Endodermal cell (in vitro differentiated cells): ENCODE data around the gene MSH3. TPM values are rescaled to one million over a fixed set of nuclear protein-coding genes. Genes with fewer than 3 reads are reported as not detected.
A peak's percentile ranks its signal among the peaks of the same experiment; 100 is the strongest.

Source experiments
- DNase-seq: peaks from one replicate; pipeline ENCODE4 v3.0.0-alpha.2; 2017
- H3K27ac ChIP-seq: 2 replicates; pipeline ENCODE4 v1.5.1; 2013; ENCODE audit warnings: mild to moderate bottlenecking, low read depth, low read length, moderate library complexity
- H3K27me3 ChIP-seq: 2 replicates; pipeline ENCODE4 v1.6.1; 2013; ENCODE audit warnings: mild to moderate bottlenecking, low read length, moderate library complexity; ENCODE audit not compliant: insufficient read depth, control insufficient read depth, poor library complexity, severe bottlenecking
- H3K36me3 ChIP-seq: 2 replicates; pipeline ENCODE4 v1.7.0; 2013; ENCODE audit warnings: mild to moderate bottlenecking, low read length, moderate library complexity; ENCODE audit not compliant: control insufficient read depth, insufficient read depth
- H3K4me1 ChIP-seq: one replicate; pipeline ENCODE4 v1.7.0; 2013; ENCODE audit warnings: low read length; ENCODE audit not compliant: control insufficient read depth, insufficient read depth
- H3K4me3 ChIP-seq: 2 replicates; pipeline ENCODE4 v1.5.1; 2013; ENCODE audit warnings: mild to moderate bottlenecking, low read length, moderate library complexity
- H3K9ac ChIP-seq: 2 replicates; pipeline ENCODE4 v1.6.1; 2013; ENCODE audit warnings: mild to moderate bottlenecking, low read length, moderate library complexity; ENCODE audit not compliant: poor library complexity, severe bottlenecking; ENCODE audit errors: extremely low read depth
- H3K9me3 ChIP-seq: 2 replicates; pipeline ENCODE4 v1.6.1; 2013; ENCODE audit warnings: mild to moderate bottlenecking, low read length, moderate library complexity; ENCODE audit not compliant: control insufficient read depth
- H3K27ac Mint-ChIP-seq: 2 replicates; pipeline ENCODE4 v1.8.0; 2020; ENCODE audit warnings: mixed read lengths
- H3K27me3 Mint-ChIP-seq: 2 replicates; pipeline ENCODE4 v1.8.0; 2021; ENCODE audit warnings: mild to moderate bottlenecking, mixed read lengths; ENCODE audit not compliant: insufficient read depth
- H3K36me3 Mint-ChIP-seq: 2 replicates; pipeline ENCODE4 v1.8.0; 2020; ENCODE audit warnings: low read depth, mixed read lengths
- H3K4me1 Mint-ChIP-seq: 2 replicates; pipeline ENCODE4 v1.8.0; 2020; ENCODE audit warnings: mixed read lengths
- H3K4me3 Mint-ChIP-seq: 2 replicates; pipeline ENCODE4 v1.8.0; 2020; ENCODE audit warnings: mild to moderate bottlenecking, moderate library complexity, mixed read lengths
- H3K9me3 Mint-ChIP-seq: 2 replicates; pipeline ENCODE4 v1.8.0; 2020; ENCODE audit warnings: mild to moderate bottlenecking, mixed read lengths
- CTCF ChIP-seq: fragments of 200-600 bp; sonication (generic); conservative IDR thresholded peaks from 2 replicates; pipeline ENCODE4 v1.5.0; 2021; ENCODE audit warnings: antibody characterized with exemption, mild to moderate bottlenecking
- WGBS, 2 experiments: methylation state at CpG; one replicate each; pipeline versions ENCODE4 v1.1.5 to v1.1.7; 2013; ENCODE audit warnings: missing lambda C conversion rate in 2 of 2, mixed read lengths in 1 of 2; ENCODE audit not compliant: insufficient coverage in 1 of 2, insufficient read length in 1 of 2; 5-methylcytosine and 5-hydroxymethylcytosine counted together
- total RNA-seq, 2 donors: library from RNA; stranded (reverse); fragmentation: NEBNext Ultra II Directional in 1 of 2; extraction: Animal tissue kit (Norgen Biotek cat#: 25700) in 1 of 2; gene quantifications; 2 replicates in 1 of 2; 3 replicates in 1 of 2; pipeline ENCODE4 v1.2.1, GENCODE V29; 2021

MSH3 gene
- total RNA-seq, 2 donors from 2014 or later = 17.3 to 25.2 TPM

DNA sequence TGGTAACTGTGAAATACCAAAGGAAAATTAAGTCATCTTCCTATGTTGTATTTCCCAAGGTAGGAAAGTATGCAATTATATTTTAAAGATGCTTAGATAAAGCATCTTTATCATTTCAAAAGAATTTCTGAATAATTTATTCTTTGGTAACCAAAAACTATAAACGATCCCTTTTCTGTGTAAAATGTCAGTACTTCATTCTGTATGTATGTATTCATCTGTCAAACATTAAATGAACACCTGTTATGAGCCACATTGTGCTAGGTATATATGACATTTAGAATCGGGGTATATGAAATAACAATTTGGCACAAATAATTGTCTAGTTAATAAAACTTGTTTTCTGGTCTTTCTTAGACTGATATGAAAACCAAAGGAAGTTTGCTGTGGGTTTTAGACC lies 89.7 kb downstream of the MSH3 start:
- H3K27me3 ChIP-seq = no peaks in the 10 kb centered on the region
- H3K27me3 Mint-ChIP-seq = no peaks in the 10 kb centered on the region
- no peak overlapping the region for H3K9ac ChIP-seq
- H3K9me3 Mint-ChIP-seq = no peaks in the 10 kb centered on the region
- peaks cover 49% of the 10 kb centered on the region for H3K36me3 ChIP-seq
- no peak overlapping the region for H3K27ac ChIP-seq
- H3K4me3 Mint-ChIP-seq = no peak overlapping the region
- 94 to 100% methylated on average over 1 of the region's 2 CpGs for WGBS, 2 experiments
- peaks cover 4% of the 10 kb centered on the region for H3K4me1 ChIP-seq
- H3K36me3 Mint-ChIP-seq = peaks cover 52% of the 10 kb centered on the region
- peaks cover 15% of the 10 kb centered on the region for H3K9me3 ChIP-seq
- DNase-seq = no peak
- H3K4me3 ChIP-seq = no peak overlapping the region
- no peak overlapping the region for H3K27ac Mint-ChIP-seq
- H3K4me1 Mint-ChIP-seq = peaks cover 23% of the 10 kb centered on the region
- no peak for TF ChIP-seq CTCF

GRCh38 chr5:80745490-80745889 lies 91.0 kb downstream of the MSH3 start:
- H3K36me3 ChIP-seq = peaks cover 61% of the 10 kb centered on the region
- H3K27ac Mint-ChIP-seq = no peak overlapping the region
- no peak overlapping the region for H3K9ac ChIP-seq
- 90% methylated on average over 1 of the region's 1 CpG; no CpG with 5 or more reads in 1 of the 2 experiments for WGBS, 2 experiments
- H3K27me3 ChIP-seq = no peaks in the 10 kb centered on the region
- H3K9me3 Mint-ChIP-seq = no peaks in the 10 kb centered on the region
- peaks cover 21% of the 10 kb centered on the region for H3K4me1 Mint-ChIP-seq
- no peaks in the 10 kb centered on the region for H3K27me3 Mint-ChIP-seq
- peaks cover 25% of the 10 kb centered on the region for H3K9me3 ChIP-seq
- no peak overlapping the region for H3K27ac ChIP-seq
- no peak overlapping the region for H3K4me3 Mint-ChIP-seq
- DNase-seq = no peak
- peaks cover 52% of the 10 kb centered on the region for H3K36me3 Mint-ChIP-seq
- peaks cover 4% of the 10 kb centered on the region for H3K4me1 ChIP-seq
- no peak for TF ChIP-seq CTCF
- no peak overlapping the region for H3K4me3 ChIP-seq

- H3K4me1 ChIP-seq = peaks cover 4% of the 10 kb centered on the region
- peaks cover 26% of the 10 kb centered on the region for H3K9me3 ChIP-seq
- no peak for TF ChIP-seq CTCF
- H3K27ac Mint-ChIP-seq = peak overlapping the region; percentile 5
- no peaks in the 10 kb centered on the region for H3K9me3 Mint-ChIP-seq
- peaks cover 46% of the 10 kb centered on the region for H3K36me3 ChIP-seq
- peaks cover 46% of the 10 kb centered on the region for H3K36me3 Mint-ChIP-seq
- no peak overlapping the region for H3K27ac ChIP-seq
- no peak overlapping the region for H3K9ac ChIP-seq
- H3K4me3 Mint-ChIP-seq = no peak overlapping the region
- H3K27me3 ChIP-seq = no peaks in the 10 kb centered on the region
- H3K4me1 Mint-ChIP-seq = peaks cover 29% of the 10 kb centered on the region
- H3K4me3 ChIP-seq = peak overlapping the region; percentile 37
- 13 to 71% methylated on average over 2 to 3 of the region's 3 CpGs for WGBS, 2 experiments
- no peak for DNase-seq
- no peaks in the 10 kb centered on the region for H3K27me3 Mint-ChIP-seq
Measured at GRCh38 chr5:80747922-80748321, 93.5 kb downstream of the MSH3 start.
